Cardiac fibroblast (primary cell): ENCODE data around the gene MEOX1.

Source experiments
- DNase-seq, 2 donors: peaks; one replicate each; pipeline versions ENCODE4 v3.0.0 to v3.0.0-alpha.2; 2010; ENCODE audit warnings: low read depth in 2 of 2
- H3K4me3 ChIP-seq, 2 donors: replicated peaks in 1 of 2; 1 replicate in 1 of 2; 2 replicates in 1 of 2; pipeline ENCODE4 v1.5.1; 2011; ENCODE audit warnings: low read depth in 2 of 2, low read length in 2 of 2, mild to moderate bottlenecking in 2 of 2, moderate library complexity in 1 of 2
- TF ChIP-seq, protein P1 (sequence below): IDR thresholded peaks from one replicate; pipeline ENCODE4 v1.5.1; 2011; ENCODE audit warnings: low read depth, mild to moderate bottlenecking, low read length, inconsistent platforms

The MEOX1 gene

GRCh38 chr17:43701318-43701743 is 39.6 kb upstream of the MEOX1 start:
- DNase-seq: peak; percentile 53 to 55
- TF ChIP-seq, protein P1, sequence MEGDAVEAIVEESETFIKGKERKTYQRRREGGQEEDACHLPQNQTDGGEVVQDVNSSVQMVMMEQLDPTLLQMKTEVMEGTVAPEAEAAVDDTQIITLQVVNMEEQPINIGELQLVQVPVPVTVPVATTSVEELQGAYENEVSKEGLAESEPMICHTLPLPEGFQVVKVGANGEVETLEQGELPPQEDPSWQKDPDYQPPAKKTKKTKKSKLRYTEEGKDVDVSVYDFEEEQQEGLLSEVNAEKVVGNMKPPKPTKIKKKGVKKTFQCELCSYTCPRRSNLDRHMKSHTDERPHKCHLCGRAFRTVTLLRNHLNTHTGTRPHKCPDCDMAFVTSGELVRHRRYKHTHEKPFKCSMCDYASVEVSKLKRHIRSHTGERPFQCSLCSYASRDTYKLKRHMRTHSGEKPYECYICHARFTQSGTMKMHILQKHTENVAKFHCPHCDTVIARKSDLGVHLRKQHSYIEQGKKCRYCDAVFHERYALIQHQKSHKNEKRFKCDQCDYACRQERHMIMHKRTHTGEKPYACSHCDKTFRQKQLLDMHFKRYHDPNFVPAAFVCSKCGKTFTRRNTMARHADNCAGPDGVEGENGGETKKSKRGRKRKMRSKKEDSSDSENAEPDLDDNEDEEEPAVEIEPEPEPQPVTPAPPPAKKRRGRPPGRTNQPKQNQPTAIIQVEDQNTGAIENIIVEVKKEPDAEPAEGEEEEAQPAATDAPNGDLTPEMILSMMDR: no peak
- no peak overlapping the region for H3K4me3 ChIP-seq

- H3K4me3 ChIP-seq: no peak overlapping the region
- TF ChIP-seq, protein P1: no peak
- no peak for DNase-seq
Observed at GRCh38 chr17:43699438-43699756, 37.7 kb upstream of the MEOX1 start.

GRCh38 chr17:43698678-43699437 is 37.1 kb upstream of the MEOX1 start:
- H3K4me3 ChIP-seq: no peak overlapping the region
- TF ChIP-seq, protein P1: no peak
- peak in 1 of 2 donors; percentile 5 for DNase-seq

DNA sequence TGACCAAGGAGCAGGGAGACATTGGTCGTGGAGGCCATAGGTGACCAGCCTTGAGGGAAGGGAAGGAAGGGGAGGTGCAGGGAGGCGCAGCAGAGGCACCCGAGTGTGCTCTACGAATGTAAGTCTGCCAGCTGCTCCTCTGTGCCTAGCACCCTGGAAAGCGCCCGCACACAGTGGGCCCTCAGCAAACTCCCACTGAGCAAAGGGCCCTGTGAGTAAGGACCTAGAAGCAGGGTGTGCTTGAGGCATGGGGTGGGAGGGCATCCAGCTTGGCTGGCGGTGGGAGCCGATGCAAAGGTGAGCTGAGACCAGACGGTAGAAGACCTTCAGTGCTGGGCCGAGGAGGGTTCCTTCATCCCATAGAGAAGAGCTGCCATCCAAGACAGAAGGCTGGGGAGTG is 36.2 kb upstream of the MEOX1 start:
- no peak overlapping the region for H3K4me3 ChIP-seq
- no peak for DNase-seq
- TF ChIP-seq, protein P1: no peak

GRCh38 chr17:43696891-43697290 is 35.2 kb upstream of the MEOX1 start:
- H3K4me3 ChIP-seq: no peak overlapping the region
- no peak for DNase-seq
- TF ChIP-seq, protein P1: no peak

DNA sequence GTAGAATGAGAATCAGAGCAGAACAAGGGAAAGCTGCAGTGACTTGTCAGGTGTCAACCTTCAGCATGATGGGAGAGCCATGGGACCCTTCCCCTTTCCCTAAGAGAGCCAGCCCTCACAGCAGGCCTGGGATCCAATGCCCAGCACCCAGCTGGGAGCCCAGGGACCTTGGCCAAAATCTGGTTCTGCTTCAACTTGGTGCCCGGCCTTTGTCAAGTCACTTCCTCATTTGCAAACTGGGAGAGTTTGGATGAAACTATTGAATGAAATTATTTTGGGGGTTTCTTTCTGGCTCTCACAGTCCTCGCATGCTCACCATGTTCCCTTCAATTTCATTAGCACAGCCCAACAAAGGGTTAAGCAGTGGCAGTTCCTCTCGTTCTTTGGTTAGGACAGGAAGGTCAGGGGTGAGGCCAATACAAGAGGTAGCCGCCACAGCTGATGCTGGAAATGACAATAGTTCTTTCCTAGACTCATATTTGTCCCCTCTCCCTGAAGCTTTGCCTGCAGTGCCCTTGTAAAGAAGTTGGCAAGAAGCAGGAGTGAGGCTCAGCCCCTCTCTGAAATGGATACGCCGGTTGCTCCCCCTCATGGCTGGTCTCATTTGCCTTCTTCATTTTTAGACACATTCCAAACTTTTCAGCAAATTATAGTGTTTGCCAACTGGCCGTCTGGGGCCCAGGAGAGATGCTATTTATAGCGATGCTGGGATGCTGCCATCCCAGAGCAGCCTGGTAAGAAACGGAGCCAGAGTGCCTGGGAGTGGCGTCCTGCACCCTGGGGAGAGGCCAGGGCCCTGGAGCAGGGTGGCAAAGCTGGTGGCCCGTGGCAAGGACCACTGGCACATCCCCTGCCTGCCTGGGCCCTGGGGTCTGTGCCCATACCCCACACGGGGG is 34.5 kb upstream of the MEOX1 start:
- TF ChIP-seq, protein P1: no peak
- no peak overlapping the region for H3K4me3 ChIP-seq
- peak; percentile 26 to 83 for DNase-seq
